HFFc6 (cell line): ENCODE measurements around the gene SYT7. TPM values are rescaled to one million over a fixed set of nuclear protein-coding genes. Genes with fewer than 3 reads are reported as not detected.

Experiments used
- DNase-seq: peaks from one replicate; pipeline ENCODE4 v3.0.0-alpha.2; 2018
- H3K27ac Mint-ChIP-seq: 2 replicates; pipeline ENCODE4 v1.8.0; 2020; ENCODE audit warnings: mild to moderate bottlenecking, mixed read lengths
- H3K27me3 Mint-ChIP-seq: 2 replicates; pipeline ENCODE4 v1.8.0; 2021; ENCODE audit warnings: mild to moderate bottlenecking, moderate library complexity, mixed read lengths; ENCODE audit not compliant: insufficient read depth
- H3K36me3 Mint-ChIP-seq: 2 replicates; pipeline ENCODE4 v1.8.0; 2021; ENCODE audit warnings: low read depth, mixed read lengths
- H3K4me1 Mint-ChIP-seq: 2 replicates; pipeline ENCODE4 v1.8.0; 2020; ENCODE audit warnings: low read depth, mixed read lengths
- H3K4me3 Mint-ChIP-seq: 2 replicates; pipeline ENCODE4 v1.8.0; 2020; ENCODE audit warnings: mild to moderate bottlenecking, moderate library complexity, mixed read lengths
- H3K9me3 Mint-ChIP-seq: 2 replicates; pipeline ENCODE4 v1.8.0; 2020; ENCODE audit warnings: mild to moderate bottlenecking, mixed read lengths
- CTCF ChIP-seq: fragments of 200-600 bp; sonication (generic); IDR thresholded peaks from 2 replicates; pipeline ENCODE4 v1.5.0; 2021; ENCODE audit warnings: antibody characterized with exemption, mild to moderate bottlenecking
- total RNA-seq, 6 experiments: library from RNA; stranded (reverse); fragmentation: NEBNext Ultra II Directional; extraction: Animal tissue kit (Norgen Biotek cat#: 25700); gene quantifications; 2 replicates in 1 of 6; 3 replicates in 5 of 6; pipeline ENCODE4 v1.2.3, GENCODE V29; 2021

Gene SYT7
- total RNA-seq, 6 experiments from 2014 or later, result 0.05 to 0.21 (median 0.11) TPM; not detected in 3

- H3K4me3 Mint-ChIP-seq, result no peak overlapping the region
- no peaks in the 10 kb centered on the region for H3K36me3 Mint-ChIP-seq
- DNase-seq, result no peak
- H3K4me1 Mint-ChIP-seq, result peaks cover 19% of the 10 kb centered on the region; the same call in 1 of the 2 replicates
- H3K27ac Mint-ChIP-seq, result no peak overlapping the region
- TF ChIP-seq CTCF, result no peak
- no peaks in the 10 kb centered on the region for H3K9me3 Mint-ChIP-seq
- H3K27me3 Mint-ChIP-seq, result peaks cover 51% of the 10 kb centered on the region
Measured at GRCh38 chr11:61553373-61554171, 27.3 kb downstream of the SYT7 start.

GRCh38 chr11:61552108-61552635 is 28.7 kb downstream of the SYT7 start:
- no peak for DNase-seq
- H3K27me3 Mint-ChIP-seq, result peaks cover 45% of the 10 kb centered on the region
- peaks cover 19% of the 10 kb centered on the region; the same call in 1 of the 2 replicates for H3K4me1 Mint-ChIP-seq
- no peak overlapping the region for H3K27ac Mint-ChIP-seq
- H3K4me3 Mint-ChIP-seq, result no peak overlapping the region; the same call in 1 of the 2 replicates
- no peaks in the 10 kb centered on the region for H3K36me3 Mint-ChIP-seq
- TF ChIP-seq CTCF, result no peak
- no peaks in the 10 kb centered on the region for H3K9me3 Mint-ChIP-seq

- Mint-ChIP-seq H3K27me3 (peaks cover 44% of the 10 kb centered on the region), H3K4me3 (peak overlapping the region; percentile 53; the same call in 1 of the 2 replicates), H3K36me3 (no peaks in the 10 kb centered on the region), H3K27ac (peak overlapping the region; percentile 65), H3K9me3 (no peaks in the 10 kb centered on the region), H3K4me1 (peaks cover 19% of the 10 kb centered on the region; the same call in 1 of the 2 replicates)
- TF ChIP-seq CTCF, result peak; percentile 44; the same call in 1 of the 2 replicates
- peak; percentile 14 for DNase-seq
Measured at GRCh38 chr11:61551634-61552033, 29.2 kb downstream of the SYT7 start.

GRCh38 chr11:61550665-61551227 is 30.1 kb downstream of the SYT7 start:
- no peak for DNase-seq
- no peaks in the 10 kb centered on the region for H3K36me3 Mint-ChIP-seq
- no peak overlapping the region for H3K27ac Mint-ChIP-seq
- peaks cover 36% of the 10 kb centered on the region for H3K27me3 Mint-ChIP-seq
- H3K9me3 Mint-ChIP-seq, result no peaks in the 10 kb centered on the region
- H3K4me3 Mint-ChIP-seq, result no peak overlapping the region
- H3K4me1 Mint-ChIP-seq, result peaks cover 19% of the 10 kb centered on the region; the same call in 1 of the 2 replicates
- no peak for TF ChIP-seq CTCF

- H3K9me3 Mint-ChIP-seq, result no peaks in the 10 kb centered on the region
- H3K4me3 Mint-ChIP-seq, result no peak overlapping the region
- DNase-seq, result no peak
- H3K4me1 Mint-ChIP-seq, result peaks cover 19% of the 10 kb centered on the region; the same call in 1 of the 2 replicates
- H3K36me3 Mint-ChIP-seq, result no peaks in the 10 kb centered on the region
- peaks cover 35% of the 10 kb centered on the region for H3K27me3 Mint-ChIP-seq
- no peak for TF ChIP-seq CTCF
- H3K27ac Mint-ChIP-seq, result no peak overlapping the region
Measured at GRCh38 chr11:61549662-61550568, 31.0 kb downstream of the SYT7 start.
